GM18861 (cell line): ENCODE data around the gene NRG4.
"Not testable (repeated sequence)": the region's sequence is repeated elsewhere in the genome, so short reads cannot be mapped to it uniquely, and the experiment has no call there.

Source experiments
- ATAC-seq: cut with Tn5 transposase; IDR thresholded peaks from one replicate; pipeline ENCODE4 v1.9.1; 2021; ENCODE audit not compliant: unreplicated experiment

NRG4 gene

GRCh38 chr15:75995611-75996010 lies 16.6 kb downstream of the NRG4 start:
- no peak for ATAC-seq

DNA sequence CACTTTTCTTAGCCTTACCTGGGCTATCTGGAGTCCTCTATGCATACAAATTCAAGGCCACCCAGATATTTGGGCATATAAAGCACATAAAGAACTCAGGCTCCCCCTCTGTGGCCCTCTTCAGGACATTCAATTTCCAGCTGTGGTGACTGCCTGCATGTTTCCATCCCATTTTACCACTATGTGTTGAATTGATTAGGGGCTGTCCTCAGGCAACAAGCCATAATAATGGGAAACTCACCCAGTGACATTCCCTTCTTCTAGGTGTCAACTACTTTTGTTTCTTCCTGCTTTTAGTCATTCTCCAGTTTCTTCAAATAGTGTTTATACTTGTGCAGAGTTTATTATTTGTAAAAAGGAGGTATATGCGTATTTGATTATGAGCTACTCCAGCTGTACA lies 18.0 kb downstream of the NRG4 start:
- no peak for ATAC-seq

GRCh38 chr15:75992897-75993296 lies 19.3 kb downstream of the NRG4 start:
- ATAC-seq: no peak

DNA sequence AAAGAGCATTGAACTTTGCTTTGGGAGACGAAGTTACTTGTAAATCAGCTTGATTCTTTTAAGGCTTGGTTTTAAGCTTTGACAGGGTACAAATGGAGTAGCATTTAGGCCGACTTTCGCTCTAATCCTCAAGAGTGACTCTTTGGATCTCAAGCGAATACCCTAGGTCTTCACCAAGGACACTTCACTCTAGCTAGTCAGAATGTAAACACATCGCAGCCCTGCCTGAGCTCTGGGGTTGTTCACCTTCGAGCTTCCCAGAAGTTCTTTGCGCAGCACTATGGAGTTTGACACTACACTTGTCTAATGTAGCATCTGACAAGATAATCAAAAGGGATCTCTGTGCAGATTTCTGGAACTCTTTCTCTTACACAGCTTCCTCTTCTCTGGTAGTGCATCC lies 22.3 kb downstream of the NRG4 start:
- ATAC-seq: no peak

- ATAC-seq: no peak
These were observed 23.2 kb downstream of the NRG4 start for GRCh38 chr15:75989045-75989444.

- ATAC-seq: no peak
These were observed 26.3 kb downstream of the NRG4 start for GRCh38 chr15:75985971-75986370.

- ATAC-seq: not testable (repeated sequence)
These were observed 27.5 kb downstream of the NRG4 start for GRCh38 chr15:75984706-75985105.

DNA sequence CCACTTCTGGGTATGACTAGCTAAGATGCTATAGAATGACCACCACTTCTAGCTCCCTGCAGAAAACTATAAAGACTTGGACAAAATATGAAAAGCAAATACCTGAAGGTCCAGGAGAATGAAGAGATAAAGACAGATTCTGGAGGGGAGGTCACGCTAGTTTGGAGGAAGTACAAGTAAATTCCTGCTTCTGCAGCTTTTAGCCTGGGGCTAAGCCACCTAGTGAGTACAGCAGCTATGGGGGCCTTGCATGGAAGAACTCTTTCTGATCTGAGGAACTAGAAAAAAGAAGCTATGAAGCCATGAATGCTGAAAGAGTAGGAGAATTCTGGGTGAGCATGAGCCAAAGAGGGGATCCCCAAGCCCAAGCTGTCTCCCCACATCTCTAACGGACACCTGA lies 29.8 kb downstream of the NRG4 start:
- no peak for ATAC-seq

DNA sequence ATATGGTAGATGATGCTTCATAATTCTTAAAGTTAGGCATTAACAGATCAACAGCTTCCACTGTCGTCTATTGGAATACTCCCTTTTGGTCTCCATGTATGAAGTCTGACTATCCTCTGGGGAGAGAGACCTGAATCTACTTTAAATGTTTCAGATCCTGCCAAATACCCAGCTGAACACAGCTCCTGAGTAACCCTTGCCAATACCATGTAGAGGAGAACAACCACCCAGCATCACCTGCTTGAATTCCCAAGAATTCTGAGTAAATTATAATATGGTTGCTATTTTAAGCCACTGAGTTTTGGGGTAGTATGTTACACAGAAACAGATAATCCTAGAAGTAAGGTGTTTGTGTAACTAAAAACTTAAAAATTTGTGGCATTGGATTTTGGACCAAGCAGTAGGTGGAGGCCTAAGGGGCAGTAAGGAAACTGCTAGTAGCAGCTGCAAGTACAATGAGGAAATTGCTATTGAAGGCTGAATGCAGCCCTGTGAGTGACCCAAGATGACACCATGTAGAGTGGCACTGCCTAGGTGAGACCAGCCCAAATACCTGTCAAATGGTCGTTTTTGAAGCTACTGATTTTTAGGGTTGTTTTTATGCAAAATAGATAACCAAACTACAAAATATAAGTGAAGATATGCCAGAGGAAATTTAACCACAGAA lies 30.9 kb downstream of the NRG4 start:
- no peak for ATAC-seq

DNA sequence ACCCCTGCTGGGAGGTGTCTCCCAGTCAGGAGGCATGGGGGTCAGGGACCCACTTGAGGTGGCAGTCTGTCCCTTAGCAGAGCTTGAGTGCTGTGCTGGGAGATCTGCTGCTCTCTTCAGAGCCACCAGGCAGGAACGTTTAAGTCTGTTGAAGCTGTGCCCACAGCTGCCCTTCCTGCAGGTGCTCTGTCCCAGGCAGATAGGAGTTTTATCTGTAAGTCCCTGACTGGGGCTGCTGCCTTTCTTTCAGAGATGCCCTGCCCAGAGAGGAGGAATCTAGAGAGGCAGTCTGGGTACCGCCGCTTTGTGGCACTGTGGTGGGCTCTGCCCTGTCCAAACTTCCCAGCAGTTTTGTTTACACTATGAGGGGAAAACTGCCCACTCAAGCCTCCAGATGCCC lies 35.5 kb downstream of the NRG4 start:
- not testable (repeated sequence) for ATAC-seq

DNA sequence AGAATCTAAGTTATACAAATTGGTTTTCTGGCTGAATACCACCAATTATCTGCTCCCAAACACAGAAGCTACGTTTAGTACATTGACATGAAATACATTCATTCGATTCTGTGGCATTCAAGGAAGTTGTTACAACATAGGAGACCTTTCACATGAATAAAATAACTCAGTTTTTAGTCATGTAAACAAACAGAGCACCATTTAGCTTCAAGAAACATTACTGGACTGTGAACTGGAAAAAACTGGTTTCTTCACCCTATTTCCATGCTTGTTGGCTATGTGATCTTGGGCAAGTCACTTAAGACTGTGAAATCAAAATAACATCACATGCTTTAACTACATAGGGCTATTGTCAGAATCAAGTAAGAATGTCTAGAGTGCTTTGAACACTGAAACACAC lies 46.2 kb downstream of the NRG4 start:
- ATAC-seq: no peak

DNA sequence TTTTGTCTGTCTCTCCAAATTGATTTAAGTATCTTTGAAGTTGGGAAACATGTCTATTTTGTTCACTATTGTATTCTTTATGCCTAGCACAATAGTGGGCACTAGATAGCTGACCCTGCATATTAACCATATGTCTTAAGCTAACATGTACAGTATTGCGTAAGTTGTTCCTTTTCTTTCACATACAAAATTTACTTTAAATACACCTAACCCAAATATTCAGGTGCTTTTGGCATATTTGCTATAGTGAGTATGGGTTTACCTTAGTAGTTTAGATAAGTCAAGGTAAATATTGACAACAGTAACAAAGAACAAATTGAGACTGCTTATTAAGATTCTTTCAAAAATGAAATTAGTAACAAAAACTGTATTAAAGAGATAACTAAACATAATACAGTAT lies 50.9 kb downstream of the NRG4 start:
- no peak for ATAC-seq

- ATAC-seq: no peak
These were observed 56.5 kb downstream of the NRG4 start for GRCh38 chr15:75955720-75956119.

- no peak for ATAC-seq
These were observed 59.7 kb downstream of the NRG4 start for GRCh38 chr15:75952525-75952924.

DNA sequence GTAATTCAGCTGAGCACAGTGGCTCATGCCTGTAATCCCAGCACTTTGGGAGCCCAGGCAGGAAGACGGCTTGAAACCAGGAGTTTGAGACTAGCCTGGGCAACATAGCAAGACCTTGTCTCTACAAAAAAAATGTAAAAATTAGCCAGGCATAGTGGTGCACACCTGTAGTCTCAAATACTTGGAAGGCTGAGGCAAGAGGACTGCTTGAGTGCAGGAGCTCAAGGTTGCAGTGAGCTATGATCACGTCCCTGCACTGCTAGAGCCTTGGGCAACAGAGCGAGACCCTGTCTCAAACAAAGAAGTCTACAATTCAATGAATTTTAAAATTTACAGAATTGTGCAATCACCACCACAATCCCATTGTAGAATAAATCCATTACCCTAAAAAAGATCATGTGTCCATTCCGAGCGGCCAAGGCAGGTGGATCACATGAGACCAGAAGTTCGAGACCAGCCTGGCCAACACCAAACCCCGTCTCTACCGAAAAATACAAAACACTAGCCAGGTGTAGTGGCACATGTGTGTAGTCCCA lies 63.4 kb downstream of the NRG4 start:
- no peak for ATAC-seq

DNA sequence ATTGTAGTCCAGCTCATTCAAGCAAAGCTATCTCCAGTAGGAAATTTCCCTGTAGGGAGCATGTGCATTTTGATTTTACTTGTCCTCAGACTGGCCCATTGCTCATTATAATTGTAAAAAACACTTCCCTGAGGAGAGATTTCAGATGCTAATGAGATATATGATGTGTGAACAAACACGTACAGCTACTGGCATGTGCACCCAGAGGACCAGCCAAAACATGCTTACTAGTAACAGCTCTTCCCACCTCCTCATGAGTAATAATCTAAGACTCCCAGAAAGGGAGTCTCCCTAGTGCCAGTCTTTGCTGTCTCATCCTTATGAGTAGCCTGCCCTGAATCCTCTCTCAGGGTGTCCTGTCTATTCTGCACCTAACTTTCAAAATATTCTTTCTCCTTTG lies 65.1 kb downstream of the NRG4 start:
- ATAC-seq: no peak

GRCh38 chr15:75945953-75946352 lies 66.3 kb downstream of the NRG4 start:
- no peak for ATAC-seq

DNA sequence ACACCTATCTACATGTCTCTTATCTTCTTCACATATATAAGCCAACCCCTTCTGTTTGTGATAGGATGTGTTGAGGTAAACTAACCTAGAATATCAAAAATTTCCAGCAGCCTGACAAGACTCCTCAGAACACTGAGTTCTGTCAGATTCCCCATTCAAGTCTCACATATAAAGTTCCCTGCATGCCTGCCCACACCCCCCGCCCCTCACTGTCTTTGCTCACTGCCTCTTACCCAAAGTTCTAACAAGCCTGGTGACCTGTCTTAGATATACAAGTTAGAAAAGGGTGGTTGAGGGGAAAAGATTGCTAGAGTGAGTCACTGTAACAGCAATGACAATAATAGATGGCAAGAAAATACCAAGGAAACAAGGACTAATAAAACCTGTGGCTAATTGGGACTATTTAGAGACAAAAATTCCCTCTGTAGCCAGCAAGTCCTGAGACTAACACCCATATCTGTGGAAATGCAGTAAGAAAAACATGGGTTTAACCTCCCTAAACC lies 68.5 kb downstream of the NRG4 start:
- ATAC-seq: no peak

DNA sequence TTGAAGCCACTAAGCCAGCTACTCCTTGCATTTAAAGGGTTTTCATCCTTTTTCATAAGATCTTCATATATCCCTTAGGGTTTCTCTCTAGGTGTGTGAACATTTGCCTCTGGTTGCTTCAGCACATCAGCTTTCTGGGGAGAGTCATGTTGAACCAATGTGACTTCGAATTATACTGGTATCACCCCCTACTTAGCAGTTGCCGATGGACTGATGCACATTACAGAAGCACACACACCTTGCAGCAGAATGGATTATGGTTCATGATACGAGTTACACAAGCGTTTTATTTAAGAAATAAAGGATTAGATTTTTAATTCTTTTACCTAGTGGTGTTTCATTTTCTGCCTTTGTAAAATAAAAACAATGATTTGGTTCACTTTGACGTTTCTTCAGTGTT lies 69.0 kb downstream of the NRG4 start:
- no peak for ATAC-seq

DNA sequence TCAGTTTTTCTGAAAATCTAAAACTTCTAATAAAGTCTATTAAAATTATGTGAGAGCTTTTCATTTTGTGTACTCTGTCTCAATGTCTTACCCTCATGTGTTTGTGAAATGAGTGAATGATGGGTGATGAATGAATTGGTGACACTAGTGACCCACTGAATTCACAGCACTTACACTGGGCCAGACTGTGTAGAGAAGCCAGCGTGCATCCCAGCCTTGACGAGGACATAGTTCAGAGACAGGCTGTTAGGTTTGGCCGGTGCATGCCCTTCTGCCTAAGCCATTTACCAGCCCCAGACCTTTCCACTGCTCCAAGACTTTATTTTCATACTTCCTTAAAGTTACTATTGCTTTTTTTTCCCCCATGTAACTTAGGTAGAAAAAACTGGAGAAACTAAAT lies 69.8 kb downstream of the NRG4 start:
- no peak for ATAC-seq

- ATAC-seq: no peak
These were observed 81.4 kb downstream of the NRG4 start for GRCh38 chr15:75930866-75931265.

DNA sequence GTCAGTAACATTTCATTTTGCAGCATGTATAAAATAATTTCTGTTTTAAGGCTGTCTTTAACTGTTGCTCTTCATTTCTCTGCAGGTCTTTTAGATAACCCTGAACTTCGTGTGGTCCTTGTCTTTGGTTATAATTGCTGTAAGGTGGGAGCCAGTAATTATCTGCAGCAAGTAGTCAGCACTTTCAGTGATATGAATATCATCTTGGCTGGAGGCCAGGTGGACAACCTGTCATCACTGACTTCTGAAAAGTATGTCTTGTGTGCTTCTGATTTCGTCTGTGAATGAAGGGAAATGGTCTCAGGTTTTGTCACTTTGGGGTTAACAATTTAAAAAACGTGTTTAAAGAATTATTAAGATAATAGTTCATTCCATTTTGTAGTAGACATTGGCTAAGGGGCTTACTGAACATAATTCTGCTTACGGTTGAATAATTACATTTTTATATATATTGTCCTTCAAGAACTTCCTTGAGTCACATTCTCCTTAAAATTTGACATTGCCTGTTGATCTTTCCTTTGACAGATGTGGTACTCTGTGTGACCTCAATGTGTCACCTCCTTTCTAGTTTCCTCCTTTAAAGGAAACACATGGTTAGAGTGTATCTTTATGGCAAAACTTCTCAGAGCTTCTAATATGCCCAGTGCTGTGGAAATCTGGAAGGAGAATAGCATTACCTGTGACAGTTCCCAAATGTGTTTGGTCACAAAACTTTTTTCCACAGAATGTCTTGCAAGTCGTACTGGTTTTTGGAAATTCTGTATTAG lies 82.2 kb downstream of the NRG4 start:
- no peak for ATAC-seq
